Adrenal gland (tissue), 5 donors: ENCODE measurements around the gene OSTF1.
A peak's percentile ranks its signal among the peaks of the same experiment; 100 is the strongest.

Experiments
- CTCF ChIP-seq, 6 experiments: fragments of 450-650 bp in 4 of 6; fragments of 200-600 bp in 2 of 6; sonication (generic) in 1 of 6; IDR thresholded peaks; 1 replicate in 5 of 6; 2 replicates in 1 of 6; pipeline versions ENCODE4 v1.5.1 to v1.8.0; 2016 to 2021; ENCODE audit warnings: antibody characterized with exemption in 6 of 6, mild to moderate bottlenecking in 2 of 6, moderate library complexity in 1 of 6
- POLR2A ChIP-seq, 2 donors: fragments of 450-650 bp; IDR thresholded peaks; one replicate each; pipeline ENCODE4 v1.6.1; 2017; ENCODE audit warnings: antibody characterized with exemption in 2 of 2, mild to moderate bottlenecking in 2 of 2, moderate library complexity in 1 of 2
- donor health status: DM: no; HTN: no; CAD: no.

- no peak for TF ChIP-seq CTCF (IDR thresholded peaks at IDR 0.05)
- TF ChIP-seq POLR2A (IDR thresholded peaks at IDR 0.05), result peak; percentile 96 to 97
Measured at GRCh38 chr9:75087824-75088645, at the start of gene OSTF1, which contains the start of gene NMRK1.
